GM12878 (cell line): Measurements from ENCODE around the gene OR10J4. TPM values are rescaled to one million over a fixed set of nuclear protein-coding genes. Genes with fewer than 3 reads are reported as not detected.

Experiments used
- ATAC-seq: fragments of 200-7000 bp; cut with Tn5 transposase; 3 replicates; pipeline ENCODE4 v1.9.1; 2020; ENCODE audit warnings: mild to moderate bottlenecking, moderate library complexity
- BruUV-seq: library from RNA; stranded (reverse); fragments of 400-500 nt; replicated peaks from 2 replicates; lab custom pipeline; 2021; lab: Mats Ljungman, UMichigan
- CTCF ChIA-PET: fragments of 300-600 bp; sonication (Branson Sonifier 250); formaldehyde crosslinking; extraction: SDS; loops from one replicate; lab custom pipeline; 2021; ENCODE audit warnings: inconsistent platforms; lab: Yijun Ruan, JAX
- POLR2A ChIA-PET: fragments of 350-600 bp; formaldehyde crosslinking; extraction: SDS; loops from one replicate; lab custom pipeline; 2021; ENCODE audit warnings: inconsistent platforms; lab: Charles Lee
- RAD21 ChIA-PET: fragments of 300-600 bp; sonication (Branson Sonifier 250); formaldehyde crosslinking; loops from one replicate; lab custom pipeline; 2023; ENCODE audit warnings: antibody characterized with exemption; ENCODE audit not compliant: unreplicated experiment; lab: Charles Lee
- SMC1A ChIA-PET: fragments of 300-600 bp; sonication (Branson Sonifier 250); formaldehyde crosslinking; loops from one replicate; lab custom pipeline; 2023; ENCODE audit not compliant: unreplicated experiment, uncharacterized antibody; lab: Charles Lee
- DNase-seq: peaks from one replicate; pipeline ENCODE4 v3.0.0-alpha.2; 2011; ENCODE audit warnings: low read depth, low spot score
- FAIRE-seq: peaks from 3 replicates; lab custom pipeline; 2011; peaks lifted over from hg19 to GRCh38; lab: Jason Lieb, UNC
- H2AFZ ChIP-seq: 2 replicates; pipeline ENCODE4 v1.6.0; 2011; ENCODE audit warnings: low read depth, low read length, control low read depth; ENCODE audit not compliant: control insufficient read depth
- H3K27ac ChIP-seq: 2 replicates; pipeline ENCODE4 v1.5.1; 2011; ENCODE audit warnings: control low read depth; ENCODE audit not compliant: control insufficient read depth, insufficient read depth
- H3K27me3 ChIP-seq, 2 experiments: replicated peaks in 1 of 2; 2 replicates each; pipeline versions ENCODE4 v1.6.0 to v1.6.1; 2011; ENCODE audit warnings: low read length in 1 of 2; ENCODE audit not compliant: control insufficient read depth in 2 of 2, insufficient read depth in 2 of 2
- H3K36me3 ChIP-seq, 2 experiments: 2 replicates each; pipeline ENCODE4 v1.5.1; 2011; ENCODE audit warnings: low read length in 1 of 2; ENCODE audit not compliant: control insufficient read depth in 2 of 2, insufficient read depth in 2 of 2
- H3K4me1 ChIP-seq: 2 replicates; pipeline ENCODE4 v1.6.1; 2011; ENCODE audit warnings: mild to moderate bottlenecking, low read length, moderate library complexity, mixed read lengths; ENCODE audit not compliant: control insufficient read depth, insufficient read depth
- H3K4me2 ChIP-seq: 2 replicates; pipeline ENCODE4 v1.6.0; 2011; ENCODE audit warnings: control low read depth; ENCODE audit not compliant: control insufficient read depth, insufficient read depth
- H3K4me3 ChIP-seq: fragments of 200-600 bp; sonication (generic); 2 replicates; pipeline ENCODE4 v1.5.1; 2016
- H3K79me2 ChIP-seq: 2 replicates; pipeline ENCODE4 v1.6.0; 2011; ENCODE audit warnings: low read length; ENCODE audit not compliant: control insufficient read depth, insufficient read depth
- H3K9ac ChIP-seq: 2 replicates; pipeline ENCODE4 v1.8.0; 2011; ENCODE audit warnings: low read length, control low read depth, mixed read lengths; ENCODE audit not compliant: control insufficient read depth, insufficient read depth
- H3K9me3 ChIP-seq: replicated peaks from 3 replicates; pipeline ENCODE4 v1.5.1; 2011; ENCODE audit warnings: mild to moderate bottlenecking, low read length; ENCODE audit not compliant: control insufficient read depth, insufficient read depth
- H4K20me1 ChIP-seq: 2 replicates; pipeline ENCODE4 v1.6.0; 2011; ENCODE audit not compliant: control insufficient read depth, insufficient read depth
- JUND ChIP-seq: IDR thresholded peaks from 2 replicates; pipeline ENCODE4 v1.6.1; 2012; ENCODE audit warnings: low read depth, mild to moderate bottlenecking, low read length, improper control_type of control experiment, moderate library complexity
- MTA2 ChIP-seq: fragments of 450-650 bp; IDR thresholded peaks from 2 replicates; pipeline ENCODE4 v1.6.1; 2016; ENCODE audit warnings: low read depth, mild to moderate bottlenecking, moderate library complexity
- USF2 ChIP-seq: IDR thresholded peaks from 2 replicates; pipeline ENCODE4 v1.6.1; 2011; ENCODE audit warnings: low read depth, low read length, improper control_type of control experiment, borderline replicate concordance
- ZZZ3 ChIP-seq: IDR thresholded peaks from 2 replicates; pipeline ENCODE4 v1.6.1; 2011; ENCODE audit warnings: low read depth; ENCODE audit not compliant: control insufficient read depth, insufficient read length
- WGBS: methylation state at CpG from one replicate; pipeline ENCODE4 v1.1.6; 2016; ENCODE audit warnings: low lambda C conversion rate; ENCODE audit not compliant: insufficient replicate concordance, insufficient coverage; ENCODE audit errors: missing lambda C conversion rate; 5-methylcytosine and 5-hydroxymethylcytosine counted together
- in situ Hi-C: fragments of 300-500 bp; cut with MboI; formaldehyde crosslinking; loops from 9 replicates; pipeline ENCODE4 v1.14.3; 2018; ENCODE audit warnings: mixed read lengths
- intact Hi-C: fragments of 100-400 bp; cut with micrococcal nuclease; formaldehyde crosslinking; loops from one replicate; pipeline ENCODE4 v1.14.2; 2022; ENCODE audit not compliant: unreplicated experiment
- polyA plus RNA-seq, 11 experiments: library from polyadenylated mRNA; depleted of rRNA in 4 of 11; unstranded in 6 of 11; stranded (reverse) in 5 of 11; fragments of >200 nt; fragmentation: Nextera tagmentation in 4 of 11; fragmentation: Illumina TruSeq in 1 of 11; extraction: Ambion mirVana in 4 of 11; extraction: Trizol in 1 of 11; gene quantifications; 1 replicate in 1 of 11; 2 replicates in 10 of 11; pipeline versions ENCODE4 v1.2.1 to v1.2.3, GENCODE V29; 2011 to 2016; ENCODE audit warnings: inconsistent platforms in 2 of 11, missing spikeins in 2 of 11, low read depth in 1 of 11
- total RNA-seq, 4 experiments: library from RNA; depleted of rRNA in 3 of 4; stranded (reverse); fragments of >200 nt in 3 of 4; fragmentation: Illumina TruSeq in 1 of 4; extraction: Trizol in 1 of 4; gene quantifications; 2 replicates each; pipeline versions ENCODE4 v1.2.1 to v1.2.3, GENCODE V29; 2013 to 2021
- TF ChIP-seq, protein P1 (sequence below): IDR thresholded peaks from 2 replicates; pipeline ENCODE4 v1.6.1; 2011; ENCODE audit warnings: borderline replicate concordance, low read depth, mild to moderate bottlenecking, moderate library complexity, low read length; ENCODE audit not compliant: insufficient read depth, poor library complexity, severe bottlenecking

Gene OR10J4
- total and polyA plus RNA-seq, 10 of the 15 experiments (the other 5 are each of a cell fraction or from before 2014, with no cell fraction given) = not detected

- CTCF ChIA-PET = no interaction called here
- Histone ChIP-seq H3K9ac (no peak overlapping the region), H3K4me3 (no peak overlapping the region), H3K79me2 (no peaks in the 10 kb centered on the region), H3K36me3 (no peaks in the 10 kb centered on the region), H3K4me2 (no peak overlapping the region), H2AFZ (no peak overlapping the region), H3K27ac (no peak overlapping the region), H3K4me1 (no peaks in the 10 kb centered on the region)
- no peak for ATAC-seq
- in situ Hi-C loops (no loop called here), intact Hi-C loops (no loop called here)
- no peak for FAIRE-seq
- no peak for DNase-seq
- TF ChIP-seq MTA2 (no peak), ZZZ3 (no peak)
- TF ChIP-seq, all 136 proteins: peak for 0
- Histone ChIP-seq H3K9me3 (no peaks in the 10 kb centered on the region), H3K27me3 (no peaks in the 10 kb centered on the region), H4K20me1 (no peaks in the 10 kb centered on the region)
- ChIA-PET SMC1A (interaction anchor here (1.0 kb wide), 1 partner anchor 12 kb away, joined by 4 read pairs; no protein-coding TSS in a partner anchor), POLR2A (no interaction called here), RAD21 (no interaction called here)
- WGBS = 0% methylated on average over 1 of the region's 1 CpG
- no TSS peak for BruUV-seq
Observed at GRCh38 chr1:159473335-159473734, 41.3 kb downstream of the OR10J4 start.

DNA sequence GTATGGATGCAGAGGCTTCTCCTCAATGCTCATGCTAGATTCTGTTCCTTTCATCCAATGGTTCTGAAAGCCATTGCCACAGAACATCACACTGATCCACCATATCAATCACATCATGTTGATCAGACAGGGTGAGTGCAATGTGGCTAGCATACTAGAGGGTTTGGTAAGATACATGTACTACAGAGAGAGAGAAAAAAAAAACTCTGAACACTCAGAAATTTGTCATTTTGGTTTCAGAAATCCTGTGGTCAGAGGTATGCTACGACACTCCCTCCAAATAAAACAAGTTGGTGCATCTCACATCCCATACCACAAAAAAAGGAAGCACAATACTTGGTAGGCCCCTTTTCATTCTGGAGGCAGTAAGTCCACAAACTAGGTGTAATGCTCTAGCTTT is 42.9 kb downstream of the OR10J4 start:
- SMC1A ChIA-PET = no interaction called here
- intact Hi-C loops (no loop called here), in situ Hi-C loops (no loop called here)
- H2AFZ ChIP-seq = no peak overlapping the region
- FAIRE-seq (no peak), DNase-seq (no peak)
- no peak overlapping the region for H3K4me2 ChIP-seq
- no peak overlapping the region for H3K9ac ChIP-seq
- CTCF ChIA-PET = interaction anchor here (1.0 kb wide), 1 partner anchor 11 kb away, joined by 3 read pairs; no protein-coding TSS in a partner anchor
- no peaks in the 10 kb centered on the region for H3K4me1 ChIP-seq
- no peaks in the 10 kb centered on the region for H3K79me2 ChIP-seq
- 0% methylated on average over 1 of the region's 1 CpG for WGBS
- no peaks in the 10 kb centered on the region for H3K9me3 ChIP-seq
- H3K27me3 ChIP-seq = no peaks in the 10 kb centered on the region
- POLR2A ChIA-PET = no interaction called here
- TF ChIP-seq USF2 (no peak), JUND (no peak)
- TF ChIP-seq, protein P1, sequence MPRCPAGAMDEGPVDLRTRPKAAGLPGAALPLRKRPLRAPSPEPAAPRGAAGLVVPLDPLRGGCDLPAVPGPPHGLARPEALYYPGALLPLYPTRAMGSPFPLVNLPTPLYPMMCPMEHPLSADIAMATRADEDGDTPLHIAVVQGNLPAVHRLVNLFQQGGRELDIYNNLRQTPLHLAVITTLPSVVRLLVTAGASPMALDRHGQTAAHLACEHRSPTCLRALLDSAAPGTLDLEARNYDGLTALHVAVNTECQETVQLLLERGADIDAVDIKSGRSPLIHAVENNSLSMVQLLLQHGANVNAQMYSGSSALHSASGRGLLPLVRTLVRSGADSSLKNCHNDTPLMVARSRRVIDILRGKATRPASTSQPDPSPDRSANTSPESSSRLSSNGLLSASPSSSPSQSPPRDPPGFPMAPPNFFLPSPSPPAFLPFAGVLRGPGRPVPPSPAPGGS = no peak
- TF ChIP-seq, all 136 proteins: peak for 0
- no peak for ATAC-seq
- Histone ChIP-seq H4K20me1 (no peaks in the 10 kb centered on the region), H3K36me3 (no peaks in the 10 kb centered on the region), H3K27ac (no peak overlapping the region), H3K4me3 (no peak overlapping the region)
- RAD21 ChIA-PET = no interaction called here
- BruUV-seq = no TSS peak

Other genes with a start within 250 kb of the OR10J4 start
- gene ACKR1, start 227.3 kb upstream of the OR10J4 start, total RNA-seq (2014; rRNA removed) = 0.06 and 0.38 TPM in 2 replicates
- 0.09 and 0.14 TPM in 2 replicates for gene ACKR1, start 227.3 kb upstream of the OR10J4 start, total RNA-seq (2014; rRNA removed; fragmentation: Illumina TruSeq; extraction: Trizol)
- gene ACKR1, start 227.3 kb upstream of the OR10J4 start, total RNA-seq (2021) = 0.35 and 0.38 TPM in 2 replicates
- 0.58 and 0.99 TPM in 2 replicates for gene ACKR1, start 227.3 kb upstream of the OR10J4 start, polyA plus RNA-seq (2011; rRNA removed)
- 0.16 TPM in 1 of 2 replicates, not detected in the other for gene ACKR1, start 227.3 kb upstream of the OR10J4 start, polyA plus RNA-seq (2014; fragmentation: Illumina TruSeq; extraction: Trizol)
- under 1 TPM in 1 of 2 experiments, not detected in 1; 0.62 TPM for gene ACKR1, start 227.3 kb upstream of the OR10J4 start, polyA plus RNA-seq (2014; fragmentation: Nextera tagmentation; extraction: Ambion mirVana)
- 0.18 and 0.19 TPM in 2 replicates for gene ACKR1, start 227.3 kb upstream of the OR10J4 start, polyA plus RNA-seq (2014; rRNA removed)
- gene ACKR1, start 227.3 kb upstream of the OR10J4 start, polyA plus RNA-seq (2016; fragmentation: Nextera tagmentation; extraction: Ambion mirVana) = 1 to 10 TPM; 1.4 to 1.8 TPM
- gene FCER1A, start 129.9 kb upstream of the OR10J4 start, total RNA-seq (2014; rRNA removed) = 0.62 TPM in 1 of 2 replicates, not detected in the other
- 0.13 TPM in 1 of 2 replicates, not detected in the other for gene FCER1A, start 129.9 kb upstream of the OR10J4 start, total RNA-seq (2014; rRNA removed; fragmentation: Illumina TruSeq; extraction: Trizol)
- not detected in 2 replicates for gene FCER1A, start 129.9 kb upstream of the OR10J4 start, total RNA-seq (2021)
- gene FCER1A, start 129.9 kb upstream of the OR10J4 start, polyA plus RNA-seq (2011; rRNA removed) = not detected in 2 replicates
- gene FCER1A, start 129.9 kb upstream of the OR10J4 start, polyA plus RNA-seq (2014; fragmentation: Illumina TruSeq; extraction: Trizol) = 0.06 TPM in 1 of 2 replicates, not detected in the other
- under 1 TPM in 1 of 2 experiments, not detected in 1; 0.20 TPM for gene FCER1A, start 129.9 kb upstream of the OR10J4 start, polyA plus RNA-seq (2014; fragmentation: Nextera tagmentation; extraction: Ambion mirVana)
- 0.50 TPM in 1 of 2 replicates, not detected in the other for gene FCER1A, start 129.9 kb upstream of the OR10J4 start, polyA plus RNA-seq (2014; rRNA removed)
- gene FCER1A, start 129.9 kb upstream of the OR10J4 start, polyA plus RNA-seq (2016; fragmentation: Nextera tagmentation; extraction: Ambion mirVana) = not detected
- not detected in 2 replicates for gene OR10J1, start 7.5 kb downstream of the OR10J4 start, total RNA-seq (2014; rRNA removed)
- gene OR10J1, start 7.5 kb downstream of the OR10J4 start, total RNA-seq (2014; rRNA removed; fragmentation: Illumina TruSeq; extraction: Trizol) = not detected in 2 replicates
- not detected in 2 replicates for gene OR10J1, start 7.5 kb downstream of the OR10J4 start, total RNA-seq (2021)
- gene OR10J1, start 7.5 kb downstream of the OR10J4 start, polyA plus RNA-seq (2011; rRNA removed) = not detected in 2 replicates
- not detected in 2 replicates for gene OR10J1, start 7.5 kb downstream of the OR10J4 start, polyA plus RNA-seq (2014; fragmentation: Illumina TruSeq; extraction: Trizol)
- gene OR10J1, start 7.5 kb downstream of the OR10J4 start, polyA plus RNA-seq (2014; fragmentation: Nextera tagmentation; extraction: Ambion mirVana) = not detected
- not detected in 2 replicates for gene OR10J1, start 7.5 kb downstream of the OR10J4 start, polyA plus RNA-seq (2014; rRNA removed)
- gene OR10J1, start 7.5 kb downstream of the OR10J4 start, polyA plus RNA-seq (2016; fragmentation: Nextera tagmentation; extraction: Ambion mirVana) = not detected
- not detected in 2 replicates for gene OR10J5, start 103.8 kb downstream of the OR10J4 start, total RNA-seq (2014; rRNA removed)
- gene OR10J5, start 103.8 kb downstream of the OR10J4 start, total RNA-seq (2014; rRNA removed; fragmentation: Illumina TruSeq; extraction: Trizol) = not detected in 2 replicates
- gene OR10J5, start 103.8 kb downstream of the OR10J4 start, total RNA-seq (2021) = not detected in 2 replicates
- not detected in 2 replicates for gene OR10J5, start 103.8 kb downstream of the OR10J4 start, polyA plus RNA-seq (2011; rRNA removed)
- not detected in 2 replicates for gene OR10J5, start 103.8 kb downstream of the OR10J4 start, polyA plus RNA-seq (2014; fragmentation: Illumina TruSeq; extraction: Trizol)
- gene OR10J5, start 103.8 kb downstream of the OR10J4 start, polyA plus RNA-seq (2014; fragmentation: Nextera tagmentation; extraction: Ambion mirVana) = not detected
- gene OR10J5, start 103.8 kb downstream of the OR10J4 start, polyA plus RNA-seq (2014; rRNA removed) = not detected in 2 replicates
- not detected for gene OR10J5, start 103.8 kb downstream of the OR10J4 start, polyA plus RNA-seq (2016; fragmentation: Nextera tagmentation; extraction: Ambion mirVana)
- gene APCS, start 155.6 kb downstream of the OR10J4 start, total RNA-seq (2014; rRNA removed) = not detected in 2 replicates
- gene APCS, start 155.6 kb downstream of the OR10J4 start, total RNA-seq (2014; rRNA removed; fragmentation: Illumina TruSeq; extraction: Trizol) = not detected in 2 replicates
- gene APCS, start 155.6 kb downstream of the OR10J4 start, total RNA-seq (2021) = 0.23 and 0.45 TPM in 2 replicates
- gene APCS, start 155.6 kb downstream of the OR10J4 start, polyA plus RNA-seq (2011; rRNA removed) = not detected in 2 replicates
- not detected in 2 replicates for gene APCS, start 155.6 kb downstream of the OR10J4 start, polyA plus RNA-seq (2014; fragmentation: Illumina TruSeq; extraction: Trizol)
- not detected for gene APCS, start 155.6 kb downstream of the OR10J4 start, polyA plus RNA-seq (2014; fragmentation: Nextera tagmentation; extraction: Ambion mirVana)
- gene APCS, start 155.6 kb downstream of the OR10J4 start, polyA plus RNA-seq (2014; rRNA removed) = not detected in 2 replicates
- gene APCS, start 155.6 kb downstream of the OR10J4 start, polyA plus RNA-seq (2016; fragmentation: Nextera tagmentation; extraction: Ambion mirVana) = not detected